K562 (cell line): ENCODE measurements around the gene GZF1. TPM values are rescaled to one million over a fixed set of nuclear protein-coding genes. Genes with fewer than 3 reads are reported as not detected.
A peak's percentile ranks its signal among the peaks of the same experiment; 100 is the strongest.

ENCODE experiments used
- CBFB ChIP-seq: sonication (generic); formaldehyde crosslinking; IDR thresholded peaks from 2 replicates; pipeline ENCODE4 v1.4.0; 2020; ENCODE audit warnings: mild to moderate bottlenecking, missing genetic modification reagents
- CCAR2 ChIP-seq: fragments of 200-400 bp; formaldehyde crosslinking; IDR thresholded peaks from 2 replicates; pipeline ENCODE4 v1.6.1; 2017; ENCODE audit warnings: mild to moderate bottlenecking, low read depth, low read length
- FOXA3 ChIP-seq, 2 experiments: fragments of 450-650 bp in 1 of 2; sonication (generic) in 1 of 2; formaldehyde crosslinking; IDR thresholded peaks in 1 of 2; conservative IDR thresholded peaks in 1 of 2; 2 replicates each; pipeline versions ENCODE4 v1.4.0 to v1.8.0; 2020 to 2022; ENCODE audit warnings: mild to moderate bottlenecking in 2 of 2, missing genetic modification reagents in 1 of 2
- HNRNPK ChIP-seq: fragments of 200-400 bp; formaldehyde crosslinking; IDR thresholded peaks from one replicate; pipeline ENCODE4 v1.6.1; 2018; ENCODE audit warnings: mild to moderate bottlenecking, low read depth, low read length; ENCODE audit not compliant: poor library complexity, severe bottlenecking
- HOXB6 ChIP-seq: fragments of 250-450 bp; sonication (Bioruptor Pico); IDR thresholded peaks from 2 replicates; pipeline ENCODE4 v1.5.1; 2022; ENCODE audit warnings: mild to moderate bottlenecking, borderline replicate concordance
- KDM5B ChIP-seq: fragments of 200-600 bp; sonication (generic); IDR thresholded peaks from 2 replicates; pipeline ENCODE4 v1.6.1; 2012; ENCODE audit warnings: low read depth, mild to moderate bottlenecking, moderate library complexity, low read length, control low read depth, inconsistent platforms; ENCODE audit not compliant: insufficient replicate concordance
- PRPF4 ChIP-seq: fragments of 200-400 bp; formaldehyde crosslinking; IDR thresholded peaks from one replicate; pipeline ENCODE4 v1.6.1; 2017; ENCODE audit warnings: low read length, low read depth, mild to moderate bottlenecking; ENCODE audit not compliant: insufficient read depth, poor library complexity, severe bottlenecking
- TGIF2 ChIP-seq: sonication (generic); formaldehyde crosslinking; IDR thresholded peaks from 2 replicates; pipeline ENCODE4 v1.8.1; 2022; ENCODE audit warnings: mild to moderate bottlenecking, missing genetic modification reagents, moderate library complexity
- ZNF133 ChIP-seq: fragments of 250-450 bp; sonication (Bioruptor Pico); IDR thresholded peaks from 2 replicates; pipeline ENCODE4 v1.4.0; 2020; ENCODE audit warnings: mild to moderate bottlenecking
- ZNF184 ChIP-seq: sonication (generic); formaldehyde crosslinking; IDR thresholded peaks from 2 replicates; pipeline ENCODE4 v1.5.0; 2020; ENCODE audit warnings: missing genetic modification reagents
- ZNF212 ChIP-seq: fragments of 450-650 bp; formaldehyde crosslinking; IDR thresholded peaks from 2 replicates; pipeline ENCODE4 v1.4.0; 2020; ENCODE audit warnings: mild to moderate bottlenecking
- ZNF217 ChIP-seq: sonication (generic); formaldehyde crosslinking; IDR thresholded peaks from 2 replicates; pipeline ENCODE4 v1.8.0; 2022; ENCODE audit warnings: mild to moderate bottlenecking, missing genetic modification reagents
- ZNF699 ChIP-seq: fragments of 250-450 bp; sonication (Bioruptor Pico); IDR thresholded peaks from 2 replicates; pipeline ENCODE4 v1.8.0; 2021; ENCODE audit warnings: mild to moderate bottlenecking, moderate library complexity; ENCODE audit not compliant: insufficient replicate concordance
- ZNF785 ChIP-seq: fragments of 250-450 bp; sonication (Bioruptor Pico); IDR thresholded peaks from 2 replicates; pipeline ENCODE4 v1.4.0; 2020; ENCODE audit warnings: mild to moderate bottlenecking
- ZZZ3 ChIP-seq: fragments of 450-650 bp; IDR thresholded peaks from 2 replicates; pipeline ENCODE4 v1.6.1; 2016; ENCODE audit warnings: antibody characterized with exemption, mild to moderate bottlenecking, moderate library complexity
- polyA plus RNA-seq, 8 experiments: library from polyadenylated mRNA; depleted of rRNA in 4 of 8; stranded (reverse) in 5 of 8; unstranded in 3 of 8; fragments of >200 nt; fragmentation: Nextera tagmentation in 2 of 8; fragmentation: Illumina TruSeq in 1 of 8; extraction: Ambion mirVana in 2 of 8; extraction: Trizol in 1 of 8; gene quantifications; 2 replicates each; pipeline versions ENCODE4 v1.2.1 to v1.2.3, GENCODE V29; 2011 to 2014; ENCODE audit warnings: inconsistent platforms in 1 of 8, missing spikeins in 1 of 8
- total RNA-seq, 7 experiments: library from RNA; depleted of rRNA in 6 of 7; stranded (reverse); fragments of >200 nt in 6 of 7; fragmentation: Illumina TruSeq in 2 of 7; extraction: Trizol in 2 of 7; gene quantifications; 2 replicates each; pipeline versions ENCODE4 v1.2.1 to v1.2.3, GENCODE V29; 2011 to 2021; ENCODE audit warnings: low replicate concordance in 1 of 7
- TF ChIP-seq, protein P1 (sequence below): sonication (generic); formaldehyde crosslinking; IDR thresholded peaks from 2 replicates; pipeline ENCODE4 v1.8.1; 2023; ENCODE audit warnings: mild to moderate bottlenecking, missing genetic modification reagents, moderate library complexity
- TF ChIP-seq, protein P2 (sequence below): fragments of 250-450 bp; sonication (Bioruptor Pico); IDR thresholded peaks from 2 replicates; pipeline ENCODE4 v1.4.0; 2020

Gene GZF1
- total and polyA plus RNA-seq, 9 of the 15 experiments (the other 6 are each of a cell fraction or from before 2014, with no cell fraction given): 1.2 to 15.7 (median 7.4) TPM

DNA sequence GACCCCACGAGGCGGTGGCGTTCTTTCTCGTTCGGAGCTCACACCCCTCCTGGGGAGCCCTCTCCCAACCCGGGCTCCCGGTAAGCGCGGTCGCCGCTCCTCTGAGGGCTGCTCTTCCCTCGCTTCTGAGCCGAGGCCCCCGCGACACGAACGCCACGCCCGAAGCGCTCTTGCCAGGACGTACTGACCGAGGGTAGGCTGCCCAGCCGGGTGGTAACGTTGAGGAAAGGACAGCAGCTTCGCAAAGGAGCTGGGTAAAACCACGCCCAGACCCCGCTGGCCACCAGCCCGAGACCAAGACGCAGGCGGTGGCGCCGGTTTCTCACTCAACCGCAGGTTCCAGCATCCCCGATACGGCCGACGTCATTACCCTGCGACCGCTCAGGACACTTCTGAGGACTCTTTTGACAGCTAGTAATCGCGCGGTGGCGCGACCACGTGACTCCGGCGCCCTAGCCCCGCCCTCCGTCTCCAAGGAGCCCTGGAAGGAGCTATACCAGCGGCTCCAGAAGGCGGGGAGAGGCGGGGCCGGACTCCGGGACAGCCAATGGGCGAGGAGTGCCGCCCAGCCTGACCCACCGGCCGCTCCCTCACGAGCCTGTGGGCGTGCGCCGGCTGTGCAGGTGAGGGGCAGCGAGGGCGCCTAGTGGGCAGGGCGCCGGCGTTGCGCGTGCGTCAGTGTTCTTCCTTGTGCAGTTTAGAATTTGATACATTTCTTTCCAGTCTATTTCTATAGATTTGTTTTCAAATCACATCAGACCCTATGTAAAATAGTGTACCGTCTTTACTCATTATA lies 4.0 kb upstream of the GZF1 start (continued):
- TF ChIP-seq ZNF699 (CRISPR knock-in tag) (no peak), CBFB (CRISPR knock-in tag) (peak; percentile 86; the same call in 1 of the 2 replicates), HNRNPK (no peak), ZZZ3 (no peak), FOXA3 (CRISPR knock-in tag; conservative IDR thresholded peaks at IDR 0.05 in 1 of 2, IDR thresholded peaks at IDR 0.05 in 1 of 2) (no peak), ZNF133 (CRISPR knock-in tag) (no peak), TGIF2 (CRISPR knock-in tag) (no peak), ZNF212 (CRISPR knock-in tag) (no peak), ZNF184 (CRISPR knock-in tag) (no peak), ZNF217 (CRISPR knock-in tag) (no peak), KDM5B (peak; percentile 33), ZNF785 (CRISPR knock-in tag) (no peak), PRPF4 (no peak), CCAR2 (no peak), HOXB6 (no peak)
- TF ChIP-seq, protein P1, sequence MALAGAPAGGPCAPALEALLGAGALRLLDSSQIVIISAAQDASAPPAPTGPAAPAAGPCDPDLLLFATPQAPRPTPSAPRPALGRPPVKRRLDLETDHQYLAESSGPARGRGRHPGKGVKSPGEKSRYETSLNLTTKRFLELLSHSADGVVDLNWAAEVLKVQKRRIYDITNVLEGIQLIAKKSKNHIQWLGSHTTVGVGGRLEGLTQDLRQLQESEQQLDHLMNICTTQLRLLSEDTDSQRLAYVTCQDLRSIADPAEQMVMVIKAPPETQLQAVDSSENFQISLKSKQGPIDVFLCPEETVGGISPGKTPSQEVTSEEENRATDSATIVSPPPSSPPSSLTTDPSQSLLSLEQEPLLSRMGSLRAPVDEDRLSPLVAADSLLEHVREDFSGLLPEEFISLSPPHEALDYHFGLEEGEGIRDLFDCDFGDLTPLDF (CRISPR knock-in tag): no peak
- TF ChIP-seq, protein P2, sequence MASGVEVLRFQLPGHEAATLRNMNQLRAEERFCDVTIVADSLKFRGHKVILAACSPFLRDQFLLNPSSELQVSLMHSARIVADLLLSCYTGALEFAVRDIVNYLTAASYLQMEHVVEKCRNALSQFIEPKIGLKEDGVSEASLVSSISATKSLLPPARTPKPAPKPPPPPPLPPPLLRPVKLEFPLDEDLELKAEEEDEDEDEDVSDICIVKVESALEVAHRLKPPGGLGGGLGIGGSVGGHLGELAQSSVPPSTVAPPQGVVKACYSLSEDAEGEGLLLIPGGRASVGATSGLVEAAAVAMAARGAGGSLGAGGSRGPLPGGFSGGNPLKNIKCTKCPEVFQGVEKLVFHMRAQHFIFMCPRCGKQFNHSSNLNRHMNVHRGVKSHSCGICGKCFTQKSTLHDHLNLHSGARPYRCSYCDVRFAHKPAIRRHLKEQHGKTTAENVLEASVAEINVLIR: peak; percentile 89
